D721Med (cell line): ENCODE measurements around the gene KRT81.
"Not testable (repeated sequence)": the region's sequence is repeated elsewhere in the genome, so short reads cannot be mapped to it uniquely, and the experiment has no call there.

ENCODE experiments used
- DNase-seq: peaks from one replicate; pipeline ENCODE4 v3.0.0; 2011; ENCODE audit warnings: low spot score; ENCODE audit not compliant: insufficient read length
- FAIRE-seq: peaks from 2 replicates; lab custom pipeline; 2011; peaks lifted over from hg19 to GRCh38; lab: Jason Lieb, UNC
- TF ChIP-seq, protein P1 (sequence below): IDR thresholded peaks from 2 replicates; pipeline ENCODE4 v1.5.1; 2012; ENCODE audit warnings: mild to moderate bottlenecking, control low read depth; ENCODE audit not compliant: insufficient read depth; ENCODE audit errors: missing control alignments

The KRT81 gene

DNA sequence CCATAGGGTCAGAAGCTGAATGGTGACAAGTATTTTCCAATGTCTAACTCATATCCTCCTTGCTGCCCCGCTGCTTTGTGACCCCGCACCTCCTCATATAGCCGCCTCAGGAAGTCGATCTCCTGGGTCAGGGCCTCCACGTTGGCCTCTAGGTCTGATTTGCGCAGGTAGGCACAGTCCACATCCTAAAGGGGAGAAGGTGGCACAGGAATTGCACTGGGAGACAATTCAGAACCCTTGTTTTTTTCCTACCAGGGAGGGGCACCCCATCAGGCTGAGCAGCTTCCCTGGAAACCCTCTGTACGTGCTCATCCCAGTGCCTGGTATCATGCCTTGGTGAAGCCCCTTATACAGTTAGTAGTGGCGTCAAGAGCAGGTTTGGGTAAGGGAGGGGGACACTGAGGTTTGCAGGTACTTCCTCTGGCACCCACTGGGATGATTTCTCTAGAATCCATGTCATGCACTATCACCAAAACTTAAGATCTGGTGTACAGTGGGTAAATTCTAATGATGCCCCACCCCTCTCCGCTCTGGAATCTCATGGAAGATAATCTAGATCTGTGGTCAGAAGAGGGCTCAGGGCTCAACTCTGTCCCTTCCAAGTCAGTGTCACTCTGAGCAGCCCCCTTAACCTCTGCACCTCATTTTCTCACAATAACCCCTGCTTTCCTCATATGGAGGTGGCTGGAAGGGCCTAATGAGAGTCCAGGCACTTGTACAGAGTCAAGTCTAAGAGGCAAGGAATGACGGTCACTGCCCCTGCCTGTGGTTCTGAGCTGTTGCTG is 37.0 kb downstream of the KRT81 start:
- TF ChIP-seq, protein P1, sequence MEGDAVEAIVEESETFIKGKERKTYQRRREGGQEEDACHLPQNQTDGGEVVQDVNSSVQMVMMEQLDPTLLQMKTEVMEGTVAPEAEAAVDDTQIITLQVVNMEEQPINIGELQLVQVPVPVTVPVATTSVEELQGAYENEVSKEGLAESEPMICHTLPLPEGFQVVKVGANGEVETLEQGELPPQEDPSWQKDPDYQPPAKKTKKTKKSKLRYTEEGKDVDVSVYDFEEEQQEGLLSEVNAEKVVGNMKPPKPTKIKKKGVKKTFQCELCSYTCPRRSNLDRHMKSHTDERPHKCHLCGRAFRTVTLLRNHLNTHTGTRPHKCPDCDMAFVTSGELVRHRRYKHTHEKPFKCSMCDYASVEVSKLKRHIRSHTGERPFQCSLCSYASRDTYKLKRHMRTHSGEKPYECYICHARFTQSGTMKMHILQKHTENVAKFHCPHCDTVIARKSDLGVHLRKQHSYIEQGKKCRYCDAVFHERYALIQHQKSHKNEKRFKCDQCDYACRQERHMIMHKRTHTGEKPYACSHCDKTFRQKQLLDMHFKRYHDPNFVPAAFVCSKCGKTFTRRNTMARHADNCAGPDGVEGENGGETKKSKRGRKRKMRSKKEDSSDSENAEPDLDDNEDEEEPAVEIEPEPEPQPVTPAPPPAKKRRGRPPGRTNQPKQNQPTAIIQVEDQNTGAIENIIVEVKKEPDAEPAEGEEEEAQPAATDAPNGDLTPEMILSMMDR = no peak
- FAIRE-seq (no peak), DNase-seq (no peak)

DNA sequence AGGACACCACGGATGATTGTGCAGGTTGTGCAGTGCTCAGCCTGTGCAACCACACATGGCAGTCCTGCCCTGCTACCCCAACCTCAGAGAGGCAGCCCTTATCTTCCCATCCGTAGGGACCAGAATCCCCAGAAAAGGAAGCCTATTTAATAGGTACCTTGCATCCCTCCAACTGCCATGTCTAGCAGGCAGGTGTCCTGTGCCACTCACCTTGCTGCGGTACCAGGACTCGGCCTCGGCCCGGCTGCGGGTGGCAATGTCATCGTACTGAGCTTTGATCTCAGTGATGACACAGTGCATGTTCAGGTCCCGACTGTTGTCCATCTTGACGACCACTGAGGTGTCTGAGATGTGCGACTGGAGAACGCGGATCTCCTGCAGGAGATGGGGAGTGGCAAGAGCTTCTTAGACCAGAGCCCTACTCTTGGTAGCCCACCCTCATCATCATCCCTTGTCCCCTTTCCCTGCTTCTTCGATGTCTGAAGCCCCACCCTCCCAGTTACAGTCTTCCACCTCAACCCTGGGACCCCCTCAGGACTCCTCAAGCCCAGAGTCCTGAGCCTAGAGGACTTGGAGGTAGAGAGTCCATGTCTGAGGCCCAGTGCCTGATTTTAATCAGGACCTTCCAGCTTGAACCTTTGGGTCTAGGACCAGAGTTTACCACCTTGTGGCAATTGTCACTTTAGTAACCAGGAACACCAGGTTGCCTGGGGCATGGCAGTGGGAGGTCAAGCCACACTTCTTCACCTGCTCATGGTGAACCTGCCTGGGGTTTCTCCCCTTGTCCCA is 37.7 kb downstream of the KRT81 start:
- TF ChIP-seq, protein P1 = no peak
- no peak for FAIRE-seq

GRCh38 chr12:52252728-52253343 is 38.5 kb downstream of the KRT81 start:
- DNase-seq (no peak), FAIRE-seq (no peak)
- TF ChIP-seq, protein P1 = no peak

More for the DNA sequence above, 37.7 kb downstream of the KRT81 start:
- DNase-seq = no peak

GRCh38 chr12:52252175-52252615 is 39.1 kb downstream of the KRT81 start:
- not testable (repeated sequence) for DNase-seq, FAIRE-seq

GRCh38 chr12:52251367-52252051 is 39.8 kb downstream of the KRT81 start:
- FAIRE-seq (no peak), DNase-seq (no peak)
- TF ChIP-seq, protein P1 = no peak

DNA sequence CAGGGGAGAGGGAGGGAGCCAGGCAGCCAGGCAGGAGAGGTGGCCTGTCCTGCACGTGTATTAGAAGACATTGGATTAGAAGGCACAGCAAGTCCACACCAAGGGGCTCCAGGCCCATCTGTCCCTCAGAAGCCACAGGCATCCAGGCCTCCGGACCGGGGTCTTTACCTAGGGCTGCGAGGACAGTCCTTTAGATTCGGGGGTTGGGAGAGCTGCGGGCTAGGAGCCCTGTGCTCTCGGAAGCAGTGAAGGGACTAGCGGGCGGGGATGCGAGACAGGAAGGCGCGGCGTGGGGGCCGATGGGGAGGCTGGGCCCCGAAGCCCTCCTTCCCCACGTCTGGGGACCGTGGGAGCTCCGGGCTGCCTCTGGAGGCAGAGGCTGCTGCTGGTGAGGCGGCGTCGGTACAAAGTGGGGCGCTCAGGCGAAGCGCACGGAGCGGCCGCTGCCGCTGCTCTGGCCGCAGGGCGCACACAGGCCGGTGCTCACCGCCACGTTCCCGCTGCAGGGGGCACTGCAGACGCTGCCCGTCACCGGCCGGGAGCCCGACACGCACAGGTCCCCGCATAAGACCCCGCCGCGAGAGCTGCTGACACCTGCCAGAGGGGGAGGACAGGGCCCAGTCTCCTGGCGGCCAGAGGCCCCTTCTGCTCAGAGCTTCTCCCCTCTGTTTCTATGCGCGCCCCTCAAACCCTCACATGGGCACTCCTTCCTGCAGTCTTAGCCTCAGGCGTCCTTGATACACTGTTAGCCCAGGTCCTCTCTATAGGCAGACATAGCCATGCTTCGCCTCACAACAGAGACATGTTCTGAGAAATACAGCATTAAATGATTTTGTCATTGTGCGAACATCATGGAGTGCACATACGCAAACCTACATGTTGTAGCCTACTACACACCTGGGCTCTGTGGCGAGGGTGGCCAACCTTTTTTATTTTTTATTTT is 41.0 kb downstream of the KRT81 start:
- TF ChIP-seq, protein P1 = no peak
- DNase-seq (no peak), FAIRE-seq (no peak)
